Activated T-helper 1 cell treated with anti-CD3 and anti-CD28 coated beads, Interleukin-12 subunit alpha, Interleukin-12 subunit beta, Interleukin-2, Interleukin-4 antibody, amounts not matched to agents 30 ng/mL and 10 ng/mL and 1 ng/mL, durations not matched to agents 14 hours and 24 hours and 36 hours (primary cell): ENCODE data around the gene ADTRP. TPM values are rescaled to one million over a fixed set of nuclear protein-coding genes. Genes with fewer than 3 reads are reported as not detected.

Experiments used
- DNase-seq: peaks from one replicate; pipeline ENCODE4 v3.0.0; 2021; ENCODE audit warnings: low spot score
- H3K27ac Mint-ChIP-seq: one replicate; pipeline ENCODE4 v1.8.0; 2021; ENCODE audit warnings: mild to moderate bottlenecking, mixed read lengths
- H3K27me3 Mint-ChIP-seq: one replicate; pipeline ENCODE4 v1.8.0; 2022; ENCODE audit warnings: mild to moderate bottlenecking, moderate library complexity, mixed read lengths; ENCODE audit not compliant: insufficient read depth
- H3K36me3 Mint-ChIP-seq: one replicate; pipeline ENCODE4 v1.8.0; 2021; ENCODE audit warnings: low read depth, mixed read lengths
- H3K4me1 Mint-ChIP-seq: one replicate; pipeline ENCODE4 v1.8.0; 2021; ENCODE audit warnings: low read depth, mixed read lengths
- H3K4me3 Mint-ChIP-seq: one replicate; pipeline ENCODE4 v1.8.0; 2021; ENCODE audit warnings: mild to moderate bottlenecking, moderate library complexity, mixed read lengths
- H3K9me3 Mint-ChIP-seq: one replicate; pipeline ENCODE4 v1.8.0; 2021; ENCODE audit warnings: mixed read lengths
- intact Hi-C: fragments of 100-400 bp; cut with micrococcal nuclease; formaldehyde crosslinking; loops from one replicate; pipeline ENCODE4 v1.15.1; 2024
- total RNA-seq: library from RNA; stranded (reverse); gene quantifications from 2 replicates; pipeline ENCODE4 v1.2.3, GENCODE V29; 2022

Gene ADTRP
- total RNA-seq, 1 donor from 2014 or later = 10.6 TPM

DNA sequence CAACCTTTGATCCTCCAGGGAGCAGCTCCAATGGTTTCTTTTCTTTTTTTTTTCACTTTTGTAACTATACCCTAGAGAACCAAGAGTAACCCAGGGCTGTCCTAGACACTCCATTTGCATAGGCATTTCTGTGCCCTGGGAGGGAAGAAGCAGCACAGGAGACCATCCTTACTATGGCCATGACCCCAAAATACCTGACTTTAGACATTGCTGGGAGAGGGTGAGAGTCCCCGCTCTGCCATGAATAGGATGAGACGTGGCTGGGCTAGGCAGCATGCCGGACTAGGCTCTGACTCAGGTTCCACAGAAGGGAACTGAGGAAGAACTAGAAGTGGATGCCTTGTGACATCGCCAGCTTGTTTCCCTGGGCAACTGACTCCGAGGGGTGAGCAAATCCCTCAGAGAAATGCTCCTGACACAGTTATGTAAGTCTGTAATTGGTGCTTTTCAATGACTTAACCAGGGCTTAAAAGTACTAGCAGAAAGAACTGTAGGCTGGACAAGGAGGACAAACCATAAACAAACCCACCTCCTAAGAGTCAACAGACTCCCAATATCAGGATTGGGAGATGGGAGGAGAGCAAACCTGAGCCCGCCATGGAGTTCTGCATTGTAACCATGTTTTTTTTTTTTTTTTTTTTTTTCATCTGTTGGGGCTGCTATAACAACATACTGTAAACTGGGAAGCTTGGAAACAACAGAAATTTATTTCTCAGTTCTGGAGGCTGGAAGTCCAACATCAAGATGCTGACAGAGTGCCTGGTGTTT lies 910 bp upstream of the ADTRP start:
- H3K9me3 Mint-ChIP-seq = peaks cover 15% of the 10 kb centered on the region
- intact Hi-C loops = no loop called here
- H3K27ac Mint-ChIP-seq = no peak overlapping the region
- H3K4me3 Mint-ChIP-seq = no peak overlapping the region
- peaks cover 16% of the 10 kb centered on the region for H3K4me1 Mint-ChIP-seq
- H3K27me3 Mint-ChIP-seq = peaks cover 3% of the 10 kb centered on the region
- no peak for DNase-seq
- no peaks in the 10 kb centered on the region for H3K36me3 Mint-ChIP-seq

DNA sequence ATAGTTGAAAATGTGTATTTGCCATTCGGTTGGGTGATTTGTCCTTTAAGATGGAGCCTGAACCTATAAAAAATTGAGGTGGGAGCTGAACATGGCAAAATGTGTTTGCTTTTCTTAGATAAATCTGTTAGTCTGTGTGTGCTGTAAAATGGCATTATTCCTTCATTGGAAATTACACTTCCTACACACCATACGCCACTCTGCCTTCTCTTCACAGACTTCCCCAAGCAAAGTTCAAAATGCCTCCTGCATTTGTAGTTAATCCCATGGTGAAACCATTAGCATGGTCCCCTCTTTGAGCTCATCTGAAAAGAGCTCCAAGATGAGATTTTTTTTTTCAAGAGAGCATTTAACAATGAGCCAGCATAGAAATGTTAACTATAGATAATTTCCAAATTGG lies 567 bp downstream of the ADTRP start:
- Mint-ChIP-seq H3K9me3 (peaks cover 7% of the 10 kb centered on the region), H3K4me1 (peaks cover 4% of the 10 kb centered on the region), H3K36me3 (no peaks in the 10 kb centered on the region), H3K27me3 (peaks cover 5% of the 10 kb centered on the region), H3K4me3 (no peak overlapping the region), H3K27ac (no peak overlapping the region)
- DNase-seq = no peak
- intact Hi-C loops = no loop called here

DNA sequence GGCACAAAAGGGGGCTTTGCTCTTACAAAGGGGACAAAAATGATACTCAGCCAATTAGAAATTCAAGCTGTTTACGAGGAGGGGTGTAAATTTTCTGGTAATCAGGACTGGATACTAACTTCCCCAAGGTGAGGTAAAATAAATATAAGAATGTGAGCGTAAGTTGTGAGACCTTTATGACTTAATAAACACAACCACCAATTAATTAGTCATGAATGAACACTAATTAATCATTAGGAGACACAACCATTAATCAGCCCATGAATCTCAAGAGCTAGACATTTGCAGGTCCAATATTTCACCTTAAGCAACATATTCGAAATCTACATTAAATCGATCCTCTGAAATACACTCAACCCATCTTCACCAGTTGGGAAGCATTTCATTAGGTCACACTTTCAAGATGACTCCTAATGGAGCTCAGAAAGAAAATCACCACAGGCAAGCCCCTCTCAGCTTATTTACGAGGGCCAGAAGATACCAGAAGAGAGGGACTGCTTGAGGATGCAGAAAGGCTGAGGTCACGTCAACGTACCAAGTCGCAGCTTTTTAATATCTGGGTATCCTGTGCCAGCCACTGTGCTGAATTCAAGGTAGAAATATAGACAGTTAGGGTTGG lies 2.7 kb downstream of the ADTRP start:
- no peak overlapping the region for H3K4me3 Mint-ChIP-seq
- no peak overlapping the region for H3K27ac Mint-ChIP-seq
- no peaks in the 10 kb centered on the region for H3K9me3 Mint-ChIP-seq
- no peak for DNase-seq
- peaks cover 6% of the 10 kb centered on the region for H3K27me3 Mint-ChIP-seq
- H3K4me1 Mint-ChIP-seq = peaks cover 4% of the 10 kb centered on the region
- intact Hi-C loops = no loop called here
- no peaks in the 10 kb centered on the region for H3K36me3 Mint-ChIP-seq

DNA sequence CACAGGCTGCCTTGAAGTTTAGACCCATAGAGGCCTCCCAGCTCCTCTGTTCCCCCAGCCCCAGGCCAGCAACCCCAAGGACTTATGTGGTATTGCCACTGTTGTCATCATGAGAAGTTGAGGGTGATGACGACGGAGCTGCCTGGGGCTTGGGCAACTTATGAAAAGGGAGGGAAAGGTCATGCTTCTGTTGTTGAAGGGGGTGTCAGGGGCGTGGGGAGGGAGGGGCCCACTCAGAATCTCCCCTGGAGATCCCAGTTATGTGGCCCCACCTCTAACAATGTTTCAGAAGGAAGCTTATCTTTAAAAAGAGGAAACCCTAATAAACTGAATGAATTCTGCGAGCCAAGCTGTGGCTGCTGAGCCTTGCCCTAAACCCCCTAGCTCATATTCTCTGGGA lies 4.2 kb downstream of the ADTRP start:
- Mint-ChIP-seq H3K4me1 (peaks cover 4% of the 10 kb centered on the region), H3K36me3 (no peaks in the 10 kb centered on the region), H3K27ac (no peak overlapping the region), H3K27me3 (peaks cover 6% of the 10 kb centered on the region), H3K9me3 (no peaks in the 10 kb centered on the region), H3K4me3 (no peak overlapping the region)
- DNase-seq = no peak
- intact Hi-C loops = no loop called here

DNA sequence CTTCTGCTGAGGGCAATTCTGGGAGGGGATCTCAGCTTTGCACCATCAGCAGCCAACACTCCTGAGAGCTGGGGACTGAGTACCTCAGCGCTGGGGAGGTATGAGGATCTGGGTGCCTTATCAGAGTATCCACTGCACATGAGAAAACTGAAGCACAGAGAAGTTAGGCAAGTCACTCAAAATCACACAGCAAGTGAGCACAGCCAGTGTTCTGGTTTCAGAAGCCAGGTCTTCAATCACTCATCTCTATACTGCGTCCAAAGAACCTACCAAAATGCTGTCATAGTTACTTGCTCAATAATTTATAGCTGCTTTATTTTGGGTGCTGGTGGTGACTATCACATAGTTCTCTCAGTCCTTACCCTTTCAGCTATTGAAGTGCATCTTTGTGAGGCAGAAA lies 5.0 kb downstream of the ADTRP start:
- no peak overlapping the region for H3K27ac Mint-ChIP-seq
- no peaks in the 10 kb centered on the region for H3K9me3 Mint-ChIP-seq
- DNase-seq = no peak
- peaks cover 6% of the 10 kb centered on the region for H3K27me3 Mint-ChIP-seq
- intact Hi-C loops = no loop called here
- peaks cover 8% of the 10 kb centered on the region for H3K4me1 Mint-ChIP-seq
- H3K36me3 Mint-ChIP-seq = no peaks in the 10 kb centered on the region
- H3K4me3 Mint-ChIP-seq = no peak overlapping the region

DNA sequence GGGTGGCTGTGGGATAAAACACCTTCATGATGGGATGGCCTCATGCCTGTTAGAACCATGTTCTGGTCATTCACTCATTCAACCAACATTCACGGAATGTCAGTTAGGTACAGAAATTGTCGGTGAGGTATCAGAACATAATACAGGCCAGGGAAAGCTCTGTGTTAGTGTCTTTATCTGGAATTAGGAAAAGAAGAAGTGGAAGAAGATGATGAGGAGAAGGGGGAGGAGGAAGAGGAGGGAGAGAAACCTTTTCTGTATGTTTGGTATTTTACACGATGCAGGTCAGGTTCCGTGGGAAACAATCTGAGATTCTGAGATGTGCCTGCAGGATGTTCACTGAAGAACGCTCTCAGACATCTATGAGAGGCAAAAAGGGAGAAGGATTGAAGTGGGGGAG lies 5.6 kb downstream of the ADTRP start:
- Mint-ChIP-seq H3K27ac (no peak overlapping the region), H3K4me1 (peaks cover 5% of the 10 kb centered on the region), H3K9me3 (no peaks in the 10 kb centered on the region), H3K27me3 (peaks cover 6% of the 10 kb centered on the region), H3K4me3 (no peak overlapping the region), H3K36me3 (no peaks in the 10 kb centered on the region)
- intact Hi-C loops = no loop called here
- no peak for DNase-seq

DNA sequence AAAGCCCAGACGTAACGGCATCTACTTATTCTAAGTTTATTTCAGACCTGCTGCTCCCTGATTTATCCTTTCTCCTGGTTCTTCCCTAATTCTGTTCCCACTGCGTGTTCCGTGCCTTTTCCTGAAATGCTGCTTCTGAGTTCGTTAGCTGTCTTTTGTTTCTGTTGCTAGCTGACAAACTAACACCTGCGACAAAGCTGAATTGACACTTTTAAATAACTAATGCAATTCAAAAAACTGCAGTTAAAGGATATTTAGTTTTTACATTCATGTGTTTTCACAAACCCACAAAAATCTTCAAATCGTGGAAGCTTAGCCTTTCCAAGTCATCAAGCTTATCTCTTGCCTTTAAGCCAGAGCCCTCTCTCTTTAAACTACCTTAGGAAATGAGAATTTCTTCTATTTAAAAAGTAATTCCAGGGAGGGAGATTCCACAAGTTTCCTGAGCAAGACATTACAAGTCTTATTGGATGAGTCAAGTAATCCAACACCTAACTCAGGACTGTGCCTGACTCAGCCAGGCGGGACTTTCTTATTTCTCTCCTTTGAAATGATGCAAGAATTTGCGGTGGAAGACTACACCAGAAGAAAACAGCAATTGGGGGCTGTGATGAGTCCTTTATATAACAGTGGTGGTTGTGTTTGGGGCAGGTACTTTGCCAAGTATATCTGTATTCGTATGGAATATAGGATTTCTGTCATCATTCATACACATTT lies 6.3 kb downstream of the ADTRP start:
- no peaks in the 10 kb centered on the region for H3K9me3 Mint-ChIP-seq
- peaks cover 8% of the 10 kb centered on the region for H3K27me3 Mint-ChIP-seq
- no peak overlapping the region for H3K4me3 Mint-ChIP-seq
- H3K36me3 Mint-ChIP-seq = no peaks in the 10 kb centered on the region
- H3K27ac Mint-ChIP-seq = no peak overlapping the region
- DNase-seq = no peak
- peaks cover 4% of the 10 kb centered on the region for H3K4me1 Mint-ChIP-seq
- intact Hi-C loops = no loop called here

DNA sequence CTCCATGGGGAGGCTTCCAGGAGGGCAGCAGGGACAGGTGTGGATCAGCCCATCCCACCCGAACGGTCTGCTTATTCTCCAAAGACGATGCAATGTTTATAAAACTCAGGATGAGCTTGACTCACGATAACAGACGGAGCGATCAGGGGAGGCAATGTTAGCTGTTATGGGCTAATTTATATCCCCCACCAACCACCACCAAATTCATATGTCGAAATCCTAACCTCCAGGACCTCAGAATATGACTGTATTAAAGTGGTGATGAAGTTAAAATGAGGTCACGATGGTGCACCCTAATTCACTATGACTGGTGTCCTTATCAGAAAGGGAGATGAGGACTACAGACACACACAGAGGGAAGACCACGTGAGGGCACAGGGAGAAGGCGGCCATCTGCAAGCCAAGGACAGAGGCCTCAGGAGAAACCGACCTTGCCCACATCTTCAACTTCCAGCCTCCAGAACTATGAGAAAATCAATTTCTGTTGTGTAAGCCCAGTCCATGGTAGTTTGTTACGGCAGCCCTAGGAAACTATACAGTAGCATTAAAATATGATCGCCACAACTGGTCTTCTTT lies 7.0 kb downstream of the ADTRP start:
- intact Hi-C loops = no loop called here
- H3K27me3 Mint-ChIP-seq = peaks cover 8% of the 10 kb centered on the region
- H3K36me3 Mint-ChIP-seq = no peaks in the 10 kb centered on the region
- H3K9me3 Mint-ChIP-seq = no peaks in the 10 kb centered on the region
- H3K27ac Mint-ChIP-seq = no peak overlapping the region
- no peak overlapping the region for H3K4me3 Mint-ChIP-seq
- peaks cover 4% of the 10 kb centered on the region for H3K4me1 Mint-ChIP-seq
- DNase-seq = no peak

DNA sequence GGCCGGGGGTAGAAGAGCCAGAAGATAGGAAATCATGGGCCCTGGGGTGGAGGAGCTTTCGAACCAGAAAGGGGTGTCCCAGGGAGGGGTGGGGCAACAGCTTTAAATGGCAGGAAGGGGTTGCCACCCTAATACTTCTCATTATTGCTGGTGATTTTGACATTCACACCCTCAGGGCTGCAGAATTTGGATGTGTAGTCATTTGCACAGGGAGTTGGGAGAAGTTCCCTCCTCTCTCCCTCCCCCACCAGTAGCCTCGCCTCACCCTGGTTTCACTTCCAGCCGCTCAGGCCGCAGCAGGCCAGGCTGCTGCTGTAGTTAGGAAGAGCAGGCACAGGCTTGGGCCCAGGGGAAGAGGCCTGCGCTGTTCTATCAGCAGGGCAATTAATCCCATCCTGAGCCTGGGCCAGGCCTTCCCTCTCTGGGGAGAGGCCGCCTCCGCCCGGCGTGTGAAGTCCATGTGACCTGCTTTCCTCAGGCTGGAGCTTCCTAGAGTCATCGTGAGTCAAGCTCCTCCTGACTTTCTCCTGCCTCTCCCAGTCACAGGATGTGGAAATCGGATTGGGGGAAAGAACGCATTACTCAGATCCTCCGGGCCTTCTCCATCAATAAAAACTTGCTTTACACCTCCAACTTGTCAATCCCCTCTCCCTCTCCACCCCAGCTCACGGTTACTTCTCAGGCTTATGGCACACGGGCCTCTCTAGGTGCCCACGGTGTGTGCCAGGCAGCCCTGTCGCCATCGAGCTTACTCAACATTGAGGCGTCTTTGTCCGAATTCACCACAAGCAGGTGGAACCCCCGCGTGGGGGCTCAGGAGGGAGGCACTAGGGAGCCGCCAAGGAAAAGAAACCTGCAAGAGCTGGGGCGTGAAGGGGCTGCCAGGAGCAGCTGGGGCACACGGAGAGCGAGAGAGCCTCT lies 7.8 kb downstream of the ADTRP start:
- H3K36me3 Mint-ChIP-seq = no peaks in the 10 kb centered on the region
- no peaks in the 10 kb centered on the region for H3K9me3 Mint-ChIP-seq
- peaks cover 5% of the 10 kb centered on the region for H3K27me3 Mint-ChIP-seq
- H3K4me3 Mint-ChIP-seq = no peak overlapping the region
- H3K27ac Mint-ChIP-seq = no peak overlapping the region
- intact Hi-C loops = no loop called here
- DNase-seq = no peak
- peaks cover 9% of the 10 kb centered on the region for H3K4me1 Mint-ChIP-seq

DNA sequence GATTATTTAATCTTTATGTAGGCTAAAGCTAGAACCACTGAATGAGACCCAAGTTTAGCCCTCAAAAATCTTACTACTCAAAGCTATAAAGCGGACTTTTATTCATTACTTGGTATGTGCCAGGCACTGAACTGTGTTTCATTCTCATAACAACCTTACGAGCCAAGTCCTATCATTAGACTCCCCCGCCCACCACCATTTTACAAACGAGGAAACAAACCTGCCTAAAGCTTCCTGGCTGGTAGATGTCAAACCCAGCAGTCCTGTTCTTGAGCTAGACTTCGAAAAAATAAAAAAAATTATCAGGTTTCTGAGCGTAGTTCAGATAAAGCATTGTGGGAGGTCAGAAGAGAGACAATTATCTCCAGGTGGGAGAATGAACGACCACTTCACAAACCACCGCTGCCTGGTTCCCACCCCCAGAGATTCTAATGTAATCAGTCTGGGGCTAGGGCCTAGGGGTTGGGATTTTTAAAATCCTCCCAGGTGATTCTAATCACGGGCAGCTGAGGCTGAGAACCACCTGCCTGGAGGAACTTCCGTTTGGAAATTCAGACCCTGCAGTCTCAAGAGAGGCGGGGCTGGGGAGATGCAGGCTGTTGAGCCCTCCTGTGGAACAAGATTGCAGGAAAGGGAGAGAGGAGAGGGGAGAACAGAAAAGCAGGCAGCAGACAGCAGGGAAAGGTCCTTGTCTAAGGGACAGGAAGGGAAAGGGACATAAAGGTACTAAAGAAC lies 8.6 kb downstream of the ADTRP start:
- Mint-ChIP-seq H3K27me3 (peaks cover 5% of the 10 kb centered on the region), H3K36me3 (no peaks in the 10 kb centered on the region), H3K4me1 (peaks cover 10% of the 10 kb centered on the region), H3K4me3 (no peak overlapping the region), H3K9me3 (no peaks in the 10 kb centered on the region), H3K27ac (no peak overlapping the region)
- DNase-seq = no peak
- intact Hi-C loops = loop anchor here (5.0 kb wide), 1 partner anchor 38 kb away; no protein-coding TSS in a partner anchor

DNA sequence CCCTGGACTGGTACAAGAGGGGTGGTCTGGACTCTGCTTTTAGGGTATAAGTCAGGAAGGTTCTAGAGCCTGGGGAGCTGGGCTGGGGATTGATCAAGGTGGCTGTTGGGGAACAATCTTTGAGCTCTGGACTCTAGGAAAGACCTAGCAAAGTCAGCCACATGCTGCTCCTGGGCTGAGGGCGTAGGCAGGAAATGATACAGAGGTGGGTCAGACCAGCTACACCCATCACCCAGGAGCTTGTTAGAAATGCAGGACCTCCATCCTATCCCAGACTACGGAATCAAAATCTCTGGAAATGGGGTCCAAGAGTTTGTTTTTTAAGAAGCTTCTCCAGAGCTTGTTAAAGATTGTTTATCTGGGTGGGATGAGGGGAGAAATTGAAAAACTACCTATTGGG lies 9.4 kb downstream of the ADTRP start:
- Mint-ChIP-seq H3K27ac (no peak overlapping the region), H3K4me3 (no peak overlapping the region), H3K9me3 (no peaks in the 10 kb centered on the region), H3K36me3 (no peaks in the 10 kb centered on the region), H3K27me3 (peaks cover 5% of the 10 kb centered on the region), H3K4me1 (peaks cover 14% of the 10 kb centered on the region)
- DNase-seq = no peak
- intact Hi-C loops = loop anchor here (5.0 kb wide), 1 partner anchor 37 kb away; no protein-coding TSS in a partner anchor
